AG20443 (cell line): ENCODE measurements around the gene GNG7.
A peak's percentile ranks its signal among the peaks of the same experiment; 100 is the strongest.
"Not testable (repeated sequence)": the region's sequence is repeated elsewhere in the genome, so short reads cannot be mapped to it uniquely, and the experiment has no call there.

Experiments used
- DNase-seq: peaks from one replicate; pipeline ENCODE4 v3.0.0; 2012; ENCODE audit warnings: low spot score, mixed read lengths

GNG7 gene

GRCh38 chr19:2550431-2551171 is 151.9 kb downstream of the GNG7 start:
- DNase-seq, result peak; percentile 53

- DNase-seq, result peak; percentile 91
Observed at GRCh38 chr19:2549701-2550191, 152.7 kb downstream of the GNG7 start.

GRCh38 chr19:2548966-2549365 is 153.5 kb downstream of the GNG7 start:
- DNase-seq, result no peak

- DNase-seq, result no peak
Observed at GRCh38 chr19:2547721-2548120, 154.8 kb downstream of the GNG7 start.

- DNase-seq, result no peak
Observed at GRCh38 chr19:2547033-2547680, 155.3 kb downstream of the GNG7 start.

GRCh38 chr19:2546128-2547032 is 156.1 kb downstream of the GNG7 start:
- DNase-seq, result no peak

GRCh38 chr19:2545416-2546127 is 156.9 kb downstream of the GNG7 start:
- not testable (repeated sequence) for DNase-seq

GRCh38 chr19:2544576-2545415 is 157.7 kb downstream of the GNG7 start:
- no peak for DNase-seq

- peak; percentile 94 for DNase-seq
Observed at GRCh38 chr19:2543463-2544442, 158.7 kb downstream of the GNG7 start.

- not testable (repeated sequence) for DNase-seq
Observed at GRCh38 chr19:2543072-2543462, 159.4 kb downstream of the GNG7 start.

GRCh38 chr19:2542341-2543069 is 160.0 kb downstream of the GNG7 start:
- no peak for DNase-seq

GRCh38 chr19:2540646-2541454 is 161.6 kb downstream of the GNG7 start:
- peak; percentile 96 for DNase-seq

- DNase-seq, result no peak
Observed at GRCh38 chr19:2540251-2540645, 162.2 kb downstream of the GNG7 start.

GRCh38 chr19:2538096-2538757 is 164.3 kb downstream of the GNG7 start:
- DNase-seq, result no peak

- DNase-seq, result not testable (repeated sequence)
Observed at GRCh38 chr19:2537584-2537983, 164.9 kb downstream of the GNG7 start.

- no peak for DNase-seq
Observed at GRCh38 chr19:2536461-2536860, 166.0 kb downstream of the GNG7 start.

GRCh38 chr19:2534423-2535013 is 168.0 kb downstream of the GNG7 start:
- DNase-seq, result no peak
